Neural crest cell (in vitro differentiated cells): ENCODE data around the gene SPX. TPM values are rescaled to one million over a fixed set of nuclear protein-coding genes. Genes with fewer than 3 reads are reported as not detected.
A peak's percentile ranks its signal among the peaks of the same experiment; 100 is the strongest.

Source experiments
- DNase-seq: peaks from one replicate; pipeline ENCODE4 v3.0.0; 2021; ENCODE audit warnings: low read depth, mixed read lengths, low spot score
- H3K27ac Mint-ChIP-seq: one replicate; pipeline ENCODE4 v1.8.0; 2021; ENCODE audit warnings: mild to moderate bottlenecking, mixed read lengths; ENCODE audit not compliant: unreplicated experiment
- H3K27me3 Mint-ChIP-seq: 2 replicates; pipeline ENCODE4 v1.8.0; 2021; ENCODE audit warnings: low read depth, mild to moderate bottlenecking, mixed read lengths
- H3K36me3 Mint-ChIP-seq: 2 replicates; pipeline ENCODE4 v1.8.0; 2021; ENCODE audit warnings: low read depth, mild to moderate bottlenecking, mixed read lengths
- H3K4me1 Mint-ChIP-seq: 2 replicates; pipeline ENCODE4 v1.8.0; 2021; ENCODE audit warnings: mixed read lengths
- H3K4me3 Mint-ChIP-seq: one replicate; pipeline ENCODE4 v1.8.0; 2021; ENCODE audit warnings: mild to moderate bottlenecking, mixed read lengths
- H3K9me3 Mint-ChIP-seq: 2 replicates; pipeline ENCODE4 v1.8.0; 2021; ENCODE audit warnings: mixed read lengths
- total RNA-seq: library from RNA; stranded (reverse); gene quantifications from 2 replicates; pipeline ENCODE4 v1.2.1, GENCODE V29; 2021
- TF ChIP-seq, protein P1 (sequence below): fragments of 200-600 bp; sonication (generic); conservative IDR thresholded peaks from 2 replicates; pipeline ENCODE4 v1.5.0; 2021; ENCODE audit warnings: antibody characterized with exemption, mild to moderate bottlenecking

SPX gene
- total RNA-seq, 1 donor from 2014 or later: 0.19 TPM

DNA sequence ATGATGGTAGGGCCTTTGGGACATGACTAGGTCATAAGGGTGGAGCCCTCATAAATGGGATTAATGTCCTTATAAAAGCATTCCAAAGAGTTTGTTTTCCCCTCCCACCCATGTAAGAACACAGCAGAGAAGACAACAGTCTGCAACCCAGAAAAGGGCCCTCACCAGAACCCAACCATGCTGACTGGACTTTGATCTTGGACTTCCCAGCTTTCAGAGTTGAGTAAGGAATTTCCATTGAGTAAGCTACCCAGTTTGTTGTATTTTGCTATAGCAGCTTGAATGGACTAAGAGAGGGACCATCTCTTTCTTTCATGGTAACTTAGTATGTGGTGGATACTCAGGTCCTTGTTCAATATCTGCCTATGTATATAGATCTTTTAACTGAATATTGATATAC is 2.9 kb upstream of the SPX start:
- Mint-ChIP-seq H3K4me1 (peaks cover 4% of the 10 kb centered on the region), H3K27me3 (peaks cover 33% of the 10 kb centered on the region), H3K9me3 (peaks cover 3% of the 10 kb centered on the region), H3K4me3 (no peak overlapping the region), H3K27ac (no peak overlapping the region), H3K36me3 (no peaks in the 10 kb centered on the region)
- no peak for DNase-seq
- TF ChIP-seq, protein P1, sequence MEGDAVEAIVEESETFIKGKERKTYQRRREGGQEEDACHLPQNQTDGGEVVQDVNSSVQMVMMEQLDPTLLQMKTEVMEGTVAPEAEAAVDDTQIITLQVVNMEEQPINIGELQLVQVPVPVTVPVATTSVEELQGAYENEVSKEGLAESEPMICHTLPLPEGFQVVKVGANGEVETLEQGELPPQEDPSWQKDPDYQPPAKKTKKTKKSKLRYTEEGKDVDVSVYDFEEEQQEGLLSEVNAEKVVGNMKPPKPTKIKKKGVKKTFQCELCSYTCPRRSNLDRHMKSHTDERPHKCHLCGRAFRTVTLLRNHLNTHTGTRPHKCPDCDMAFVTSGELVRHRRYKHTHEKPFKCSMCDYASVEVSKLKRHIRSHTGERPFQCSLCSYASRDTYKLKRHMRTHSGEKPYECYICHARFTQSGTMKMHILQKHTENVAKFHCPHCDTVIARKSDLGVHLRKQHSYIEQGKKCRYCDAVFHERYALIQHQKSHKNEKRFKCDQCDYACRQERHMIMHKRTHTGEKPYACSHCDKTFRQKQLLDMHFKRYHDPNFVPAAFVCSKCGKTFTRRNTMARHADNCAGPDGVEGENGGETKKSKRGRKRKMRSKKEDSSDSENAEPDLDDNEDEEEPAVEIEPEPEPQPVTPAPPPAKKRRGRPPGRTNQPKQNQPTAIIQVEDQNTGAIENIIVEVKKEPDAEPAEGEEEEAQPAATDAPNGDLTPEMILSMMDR: no peak

DNA sequence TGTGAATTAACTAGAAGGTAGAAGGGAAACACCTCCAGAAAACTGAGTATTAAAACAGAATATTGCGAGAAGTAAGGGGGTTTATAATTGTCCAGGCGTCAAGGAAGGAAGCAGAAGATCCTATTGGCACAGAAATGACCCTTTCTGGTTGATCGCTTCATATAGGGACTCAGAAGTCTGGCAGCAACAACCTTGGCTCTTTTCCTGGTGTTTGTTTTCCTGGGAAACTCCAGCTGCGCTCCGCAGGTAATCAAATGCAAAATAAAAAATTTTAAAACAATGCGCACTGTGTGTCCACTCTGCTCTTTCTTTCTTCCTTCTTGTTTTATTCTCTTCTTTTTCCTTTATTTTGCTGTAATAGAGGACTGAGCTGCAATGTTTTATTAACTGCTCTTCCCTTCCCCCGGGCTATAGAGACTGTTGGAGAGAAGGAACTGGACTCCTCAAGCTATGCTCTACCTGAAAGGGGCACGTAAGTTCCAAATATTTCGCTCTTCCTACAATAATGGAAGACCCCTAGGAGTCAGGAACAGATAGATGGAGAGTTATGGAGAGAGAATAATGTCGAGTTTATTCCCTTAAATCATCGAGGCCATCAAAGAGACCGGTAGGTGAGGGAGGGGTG is 737 bp downstream of the SPX start:
- Mint-ChIP-seq H3K36me3 (no peaks in the 10 kb centered on the region), H3K4me3 (peak overlapping the region; percentile 86), H3K4me1 (peaks cover 8% of the 10 kb centered on the region), H3K27me3 (peaks cover 63% of the 10 kb centered on the region), H3K27ac (no peak overlapping the region), H3K9me3 (peaks cover 3% of the 10 kb centered on the region)
- no peak for DNase-seq
- TF ChIP-seq, protein P1: no peak

DNA sequence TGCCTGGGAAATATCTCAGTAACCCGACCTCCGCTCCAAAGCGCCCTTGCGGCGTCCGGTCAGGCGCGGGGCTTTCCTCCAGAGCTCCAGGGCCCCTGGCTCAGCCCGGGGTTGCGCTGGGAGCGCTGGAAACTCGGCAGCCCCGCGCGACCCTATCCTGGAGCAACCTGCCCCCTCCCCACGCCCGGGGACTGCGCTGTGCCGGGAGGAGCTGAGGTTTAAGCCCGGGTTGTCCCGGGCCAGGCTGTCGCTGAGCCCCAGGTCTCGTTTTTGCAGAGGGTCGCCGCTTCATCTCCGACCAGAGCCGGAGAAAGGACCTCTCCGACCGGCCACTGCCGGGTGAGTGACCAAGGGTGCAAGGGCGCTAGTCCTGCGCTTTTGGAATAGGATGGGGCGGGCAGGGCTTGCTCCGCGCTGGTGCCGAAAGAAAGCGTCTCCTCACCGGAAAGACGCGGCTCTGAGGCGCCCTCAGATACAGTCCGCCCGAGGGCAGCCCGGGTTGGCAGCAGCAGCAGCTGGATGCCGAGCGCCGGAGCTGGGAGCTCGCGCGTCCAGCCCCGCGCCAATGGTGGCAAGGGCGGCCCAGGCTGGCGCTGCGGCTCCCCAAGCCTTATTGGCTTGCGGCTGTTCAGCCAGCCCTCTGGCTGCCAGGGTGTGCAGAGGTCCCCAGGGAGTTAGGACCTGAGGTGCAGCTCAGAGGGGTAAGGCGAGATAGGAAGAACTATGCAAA is 1.5 kb downstream of the SPX start:
- H3K4me1 Mint-ChIP-seq: peaks cover 8% of the 10 kb centered on the region
- TF ChIP-seq, protein P1: no peak
- DNase-seq: peak; percentile 54
- peaks cover 62% of the 10 kb centered on the region for H3K27me3 Mint-ChIP-seq
- no peaks in the 10 kb centered on the region for H3K36me3 Mint-ChIP-seq
- H3K27ac Mint-ChIP-seq: no peak overlapping the region
- peaks cover 3% of the 10 kb centered on the region for H3K9me3 Mint-ChIP-seq
- peak overlapping the region; percentile 86 for H3K4me3 Mint-ChIP-seq

DNA sequence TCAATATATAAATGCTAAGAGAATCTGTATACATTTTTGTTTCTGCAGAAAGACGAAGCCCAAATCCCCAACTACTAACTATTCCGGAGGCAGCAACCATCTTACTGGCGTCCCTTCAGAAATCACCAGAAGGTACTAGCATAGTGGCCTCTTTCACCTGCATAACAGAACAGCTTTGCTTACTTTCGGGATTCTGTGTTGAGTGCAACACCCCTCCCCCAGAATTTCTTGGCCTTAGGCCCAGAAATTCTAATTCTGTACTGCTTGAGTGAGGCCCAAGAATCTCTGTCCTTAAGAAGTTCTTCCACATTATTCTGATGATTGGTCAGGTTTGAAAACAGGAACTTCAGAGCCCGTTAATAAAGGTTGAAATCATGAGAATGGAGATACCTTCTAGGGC is 2.9 kb downstream of the SPX start:
- no peak for DNase-seq
- Mint-ChIP-seq H3K27me3 (peaks cover 61% of the 10 kb centered on the region), H3K4me3 (peak overlapping the region; percentile 86), H3K36me3 (no peaks in the 10 kb centered on the region), H3K27ac (no peak overlapping the region), H3K9me3 (peaks cover 3% of the 10 kb centered on the region), H3K4me1 (peaks cover 8% of the 10 kb centered on the region)
- TF ChIP-seq, protein P1: no peak

DNA sequence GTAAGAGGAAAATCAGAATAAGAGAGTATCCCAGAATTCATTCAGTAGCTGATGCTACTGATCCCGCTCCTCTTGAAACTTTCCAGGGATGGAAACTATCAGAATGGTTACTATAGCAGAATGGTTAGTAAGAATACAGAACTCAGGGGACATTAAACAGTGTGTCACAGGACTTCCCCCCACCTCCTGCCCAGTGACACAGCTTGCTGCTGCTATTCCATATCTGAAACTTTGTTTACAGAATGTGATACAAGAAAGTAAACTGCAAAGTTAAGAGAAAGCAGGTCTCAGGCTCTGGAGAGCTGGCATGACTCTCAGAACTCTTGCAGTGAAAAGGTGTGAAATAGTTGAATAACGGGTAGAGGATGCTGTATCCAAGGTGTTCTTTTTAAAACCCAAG is 3.4 kb downstream of the SPX start:
- no peak for DNase-seq
- Mint-ChIP-seq H3K9me3 (peaks cover 3% of the 10 kb centered on the region), H3K4me1 (peaks cover 8% of the 10 kb centered on the region), H3K4me3 (no peak overlapping the region), H3K27ac (no peak overlapping the region), H3K27me3 (peaks cover 61% of the 10 kb centered on the region), H3K36me3 (no peaks in the 10 kb centered on the region)
- TF ChIP-seq, protein P1: no peak
